Nephron (organoid): Measurements from ENCODE around the gene FUNDC2.

Experiments
- H3K27ac Mint-ChIP-seq, 3 experiments: 2 replicates each; pipeline ENCODE4 v1.8.0; 2020; ENCODE audit warnings: mixed read lengths in 3 of 3, mild to moderate bottlenecking in 2 of 3, moderate library complexity in 1 of 3
- H3K27me3 Mint-ChIP-seq: 2 replicates; pipeline ENCODE4 v1.8.0; 2021; ENCODE audit warnings: low read depth, mild to moderate bottlenecking, moderate library complexity, mixed read lengths
- H3K36me3 Mint-ChIP-seq: 2 replicates; pipeline ENCODE4 v1.8.0; 2020; ENCODE audit warnings: low read depth, mixed read lengths
- H3K4me1 Mint-ChIP-seq: 2 replicates; pipeline ENCODE4 v1.8.0; 2020; ENCODE audit warnings: mixed read lengths
- H3K4me3 Mint-ChIP-seq, 3 experiments: 2 replicates each; pipeline ENCODE4 v1.8.0; 2020; ENCODE audit warnings: mild to moderate bottlenecking in 3 of 3, mixed read lengths in 3 of 3, moderate library complexity in 2 of 3
- H3K9me3 Mint-ChIP-seq: 2 replicates; pipeline ENCODE4 v1.8.0; 2020; ENCODE audit warnings: mixed read lengths
- CTCF ChIP-seq, 3 experiments: fragments of 200-600 bp; sonication (generic); IDR thresholded peaks; one replicate each; pipeline ENCODE4 v1.5.0; 2021; ENCODE audit warnings: antibody characterized with exemption in 3 of 3; ENCODE audit not compliant: unreplicated experiment in 3 of 3

Gene FUNDC2

DNA sequence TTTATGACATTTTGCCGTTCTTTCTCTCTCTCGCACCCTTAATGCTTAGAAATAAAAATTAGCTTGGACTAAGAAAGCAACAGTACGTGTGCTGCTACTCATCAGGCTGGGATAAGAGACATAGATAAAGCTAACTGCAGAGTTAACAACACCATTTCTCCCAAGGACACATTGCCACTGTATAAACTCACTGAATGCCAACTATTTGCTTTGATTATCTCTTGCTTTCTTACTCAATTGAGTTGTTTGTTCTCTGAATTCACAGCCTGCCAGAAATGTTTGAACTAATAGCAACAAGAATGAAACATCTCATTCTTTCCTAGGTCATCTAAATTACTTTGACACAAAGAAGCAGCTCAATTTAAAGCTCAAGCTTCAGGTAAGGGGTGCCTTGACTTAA lies 38.7 kb upstream of the FUNDC2 start:
- TF ChIP-seq CTCF (IDR thresholded peaks at IDR 0.05; ENCODE audit: unreplicated experiment in 3 of 3) = no peak
- H3K9me3 Mint-ChIP-seq = no peaks in the 10 kb centered on the region
- no peaks in the 10 kb centered on the region for H3K4me1 Mint-ChIP-seq
- no peak overlapping the region for H3K4me3 Mint-ChIP-seq
- no peaks in the 10 kb centered on the region for H3K36me3 Mint-ChIP-seq
- H3K27me3 Mint-ChIP-seq = no peaks in the 10 kb centered on the region
- no peak overlapping the region for H3K27ac Mint-ChIP-seq

DNA sequence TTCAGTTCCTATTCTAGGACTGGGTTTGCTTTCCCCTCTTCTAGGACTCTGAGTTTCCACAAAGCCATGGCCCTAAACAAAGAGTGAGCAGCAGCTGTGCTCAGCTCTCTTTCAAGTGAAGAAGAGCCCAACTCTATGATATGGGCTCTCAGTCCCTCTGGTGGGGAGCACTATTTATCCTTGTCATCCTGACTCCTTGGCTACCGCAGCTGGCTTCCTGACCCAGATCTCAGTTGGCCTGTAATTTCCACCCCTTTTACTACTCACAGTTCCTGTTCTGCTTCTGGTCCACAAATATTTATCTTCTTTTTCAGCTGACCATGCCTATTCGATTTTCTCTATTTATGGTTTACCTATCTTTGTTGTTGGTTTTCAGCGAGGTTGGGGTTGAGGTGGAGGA lies 37.9 kb upstream of the FUNDC2 start:
- Mint-ChIP-seq H3K36me3 (no peaks in the 10 kb centered on the region), H3K4me1 (no peaks in the 10 kb centered on the region), H3K9me3 (no peaks in the 10 kb centered on the region), H3K27ac (no peak overlapping the region), H3K27me3 (no peaks in the 10 kb centered on the region), H3K4me3 (no peak overlapping the region)
- no peak for TF ChIP-seq CTCF (IDR thresholded peaks at IDR 0.05; ENCODE audit: unreplicated experiment in 3 of 3)

DNA sequence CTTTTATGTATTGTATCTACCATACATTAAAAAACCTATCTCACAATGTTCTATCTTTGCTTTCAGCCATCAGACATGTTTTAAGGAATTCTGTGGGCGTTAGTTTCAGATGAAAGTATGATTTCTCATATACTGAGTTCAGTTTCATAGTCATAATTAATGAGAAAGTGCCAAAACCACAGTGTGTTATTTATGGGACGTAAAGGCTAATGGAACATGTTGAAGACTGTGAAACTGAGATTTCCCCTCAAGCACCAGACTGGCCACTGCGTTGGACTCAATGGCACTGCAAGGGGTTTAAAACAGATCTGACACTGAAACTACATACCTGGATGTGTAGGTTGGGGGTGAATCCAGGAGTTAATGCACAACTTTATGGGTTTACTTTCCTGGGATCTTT lies 36.1 kb upstream of the FUNDC2 start:
- Mint-ChIP-seq H3K36me3 (no peaks in the 10 kb centered on the region), H3K4me3 (no peak overlapping the region), H3K9me3 (no peaks in the 10 kb centered on the region), H3K27me3 (no peaks in the 10 kb centered on the region), H3K4me1 (no peaks in the 10 kb centered on the region), H3K27ac (no peak overlapping the region)
- no peak for TF ChIP-seq CTCF (IDR thresholded peaks at IDR 0.05; ENCODE audit: unreplicated experiment in 3 of 3)

- Mint-ChIP-seq H3K4me3 (no peak overlapping the region), H3K27ac (no peak overlapping the region), H3K36me3 (no peaks in the 10 kb centered on the region), H3K4me1 (no peaks in the 10 kb centered on the region), H3K9me3 (no peaks in the 10 kb centered on the region), H3K27me3 (no peaks in the 10 kb centered on the region)
- no peak for TF ChIP-seq CTCF (IDR thresholded peaks at IDR 0.05; ENCODE audit: unreplicated experiment in 3 of 3)
Measured at GRCh38 chrX:154991039-154991438, 35.6 kb upstream of the FUNDC2 start.

GRCh38 chrX:154991476-154991875 lies 35.2 kb upstream of the FUNDC2 start:
- no peak for TF ChIP-seq CTCF (IDR thresholded peaks at IDR 0.05; ENCODE audit: unreplicated experiment in 3 of 3)
- no peaks in the 10 kb centered on the region for H3K27me3 Mint-ChIP-seq
- no peaks in the 10 kb centered on the region for H3K9me3 Mint-ChIP-seq
- no peak overlapping the region for H3K4me3 Mint-ChIP-seq
- H3K36me3 Mint-ChIP-seq = no peaks in the 10 kb centered on the region
- no peak overlapping the region for H3K27ac Mint-ChIP-seq
- no peaks in the 10 kb centered on the region for H3K4me1 Mint-ChIP-seq

DNA sequence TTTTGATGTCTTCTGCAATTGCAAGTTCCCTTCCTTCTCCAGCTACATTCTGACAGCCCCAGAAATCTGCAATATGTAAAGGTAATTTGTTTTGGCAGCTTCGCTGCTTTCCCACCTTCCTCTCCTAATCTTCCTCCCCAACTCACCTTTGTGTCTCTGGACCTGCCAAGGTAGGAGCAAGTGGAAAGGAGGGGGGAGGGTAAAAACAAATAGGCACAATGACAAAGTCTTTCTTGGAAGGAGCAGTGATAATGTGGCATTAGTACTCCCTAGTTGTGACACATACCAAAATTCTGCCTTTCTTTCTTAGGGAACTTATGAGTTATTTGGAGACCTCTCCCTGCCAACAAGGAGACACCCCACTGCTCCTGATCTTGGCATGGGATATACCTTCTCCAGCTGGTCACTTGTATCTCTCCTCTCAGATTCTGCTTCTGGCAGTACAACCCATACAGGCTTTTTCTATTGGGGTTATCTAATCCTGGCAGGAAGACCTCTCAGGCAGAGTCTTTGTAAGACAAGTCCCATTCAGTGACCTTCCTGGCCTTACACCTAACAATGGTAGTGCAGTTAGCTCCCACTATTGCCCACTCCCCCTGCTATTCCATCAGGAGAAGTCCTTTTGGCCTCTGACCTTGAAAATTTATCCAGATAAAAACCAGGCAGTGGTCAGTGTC lies 28.3 kb upstream of the FUNDC2 start:
- Mint-ChIP-seq H3K27me3 (no peaks in the 10 kb centered on the region), H3K27ac (no peak overlapping the region), H3K4me1 (no peaks in the 10 kb centered on the region), H3K9me3 (peaks cover 15% of the 10 kb centered on the region), H3K4me3 (no peak overlapping the region), H3K36me3 (no peaks in the 10 kb centered on the region)
- TF ChIP-seq CTCF (IDR thresholded peaks at IDR 0.05; ENCODE audit: unreplicated experiment in 3 of 3) = no peak
